Esophagus squamous epithelium (tissue), 4 donors: Measurements from ENCODE around the gene RCOR2.

Experiments
- CTCF ChIP-seq, 6 experiments: fragments of 450-650 bp in 4 of 6; fragments of 200-600 bp in 2 of 6; sonication (generic) in 2 of 6; IDR thresholded peaks; one replicate each; pipeline ENCODE4 v1.5.1; 2016 to 2019; ENCODE audit warnings: antibody characterized with exemption in 6 of 6, mild to moderate bottlenecking in 4 of 6, moderate library complexity in 4 of 6
- POLR2A ChIP-seq, 4 donors: fragments of 450-650 bp; IDR thresholded peaks; one replicate each; pipeline ENCODE4 v1.6.1; 2017; ENCODE audit warnings: antibody characterized with exemption in 4 of 4, mild to moderate bottlenecking in 4 of 4, moderate library complexity in 3 of 4

GRCh38 chr11:63941901-63942300, 24.9 kb upstream of the RCOR2 start:
- TF ChIP-seq CTCF (IDR thresholded peaks at IDR 0.05) (no peak), POLR2A (IDR thresholded peaks at IDR 0.05) (no peak)
